Mesenteric fat pad (tissue), 1 donor: Measurements from ENCODE around the gene TBCD. TPM values are rescaled to one million over a fixed set of nuclear protein-coding genes. Genes with fewer than 3 reads are reported as not detected.

Experiments
- DNase-seq: peaks from one replicate; pipeline ENCODE4 v3.0.0-alpha.2; 2020; ENCODE audit warnings: low spot score
- total RNA-seq: library from RNA; stranded (reverse); fragmentation: NEBNext Ultra II Directional; extraction: Animal tissue kit (Norgen Biotek cat#: 25700); gene quantifications from one replicate; pipeline ENCODE4 v1.2.1, GENCODE V29; 2021
- donor health status: DM: yes; HTN: yes; CAD: no.

TBCD gene
- total RNA-seq, 1 donor from 2014 or later: 128 TPM

- no peak for DNase-seq
These were observed 147.2 kb downstream of the TBCD start for GRCh38 chr17:82898976-82899514.

DNA sequence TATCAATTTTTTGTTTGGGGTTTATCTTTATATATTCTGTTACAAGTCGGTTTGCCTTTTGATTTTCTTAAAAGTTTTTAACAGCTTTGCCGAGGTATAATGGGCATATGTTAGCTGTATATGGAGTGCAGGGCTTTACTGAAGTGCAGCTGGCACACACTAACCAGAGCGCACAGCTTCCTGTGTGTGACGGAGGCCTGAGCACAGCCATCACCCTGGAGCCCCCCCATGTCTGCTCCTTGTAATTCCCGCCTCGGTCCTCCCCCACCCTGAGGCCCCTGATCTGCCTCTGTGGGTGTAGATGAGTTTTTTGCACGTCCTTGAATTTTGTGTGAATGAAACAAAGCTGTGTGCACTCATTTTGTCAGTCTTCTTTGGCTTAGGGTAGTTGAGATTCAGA is 148.1 kb downstream of the TBCD start:
- DNase-seq: no peak

GRCh38 chr17:82900741-82901140 is 148.9 kb downstream of the TBCD start:
- no peak for DNase-seq

DNA sequence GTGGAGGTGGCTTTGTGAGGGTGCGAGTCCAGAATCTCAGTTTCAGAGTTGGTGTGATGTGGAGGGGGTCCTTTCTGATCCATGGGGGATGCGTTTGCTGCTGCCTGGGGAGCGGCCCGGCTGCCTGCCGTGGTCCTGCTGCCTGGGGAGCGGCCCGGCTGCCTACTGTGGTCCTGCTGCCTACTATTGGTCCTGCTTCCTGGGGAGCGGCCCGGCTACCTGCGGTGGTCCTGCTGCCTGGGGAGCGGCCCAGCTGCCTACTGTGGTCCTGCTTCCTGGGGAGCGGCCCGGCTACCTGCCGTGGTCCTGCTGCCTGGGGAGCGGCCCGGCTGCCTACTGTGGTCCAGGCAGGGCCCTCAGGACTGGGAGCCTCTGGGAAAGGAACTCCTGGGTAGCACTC is 149.5 kb downstream of the TBCD start:
- no peak for DNase-seq

- no peak for DNase-seq
These were observed 150.0 kb downstream of the TBCD start for GRCh38 chr17:82901856-82902255.

DNA sequence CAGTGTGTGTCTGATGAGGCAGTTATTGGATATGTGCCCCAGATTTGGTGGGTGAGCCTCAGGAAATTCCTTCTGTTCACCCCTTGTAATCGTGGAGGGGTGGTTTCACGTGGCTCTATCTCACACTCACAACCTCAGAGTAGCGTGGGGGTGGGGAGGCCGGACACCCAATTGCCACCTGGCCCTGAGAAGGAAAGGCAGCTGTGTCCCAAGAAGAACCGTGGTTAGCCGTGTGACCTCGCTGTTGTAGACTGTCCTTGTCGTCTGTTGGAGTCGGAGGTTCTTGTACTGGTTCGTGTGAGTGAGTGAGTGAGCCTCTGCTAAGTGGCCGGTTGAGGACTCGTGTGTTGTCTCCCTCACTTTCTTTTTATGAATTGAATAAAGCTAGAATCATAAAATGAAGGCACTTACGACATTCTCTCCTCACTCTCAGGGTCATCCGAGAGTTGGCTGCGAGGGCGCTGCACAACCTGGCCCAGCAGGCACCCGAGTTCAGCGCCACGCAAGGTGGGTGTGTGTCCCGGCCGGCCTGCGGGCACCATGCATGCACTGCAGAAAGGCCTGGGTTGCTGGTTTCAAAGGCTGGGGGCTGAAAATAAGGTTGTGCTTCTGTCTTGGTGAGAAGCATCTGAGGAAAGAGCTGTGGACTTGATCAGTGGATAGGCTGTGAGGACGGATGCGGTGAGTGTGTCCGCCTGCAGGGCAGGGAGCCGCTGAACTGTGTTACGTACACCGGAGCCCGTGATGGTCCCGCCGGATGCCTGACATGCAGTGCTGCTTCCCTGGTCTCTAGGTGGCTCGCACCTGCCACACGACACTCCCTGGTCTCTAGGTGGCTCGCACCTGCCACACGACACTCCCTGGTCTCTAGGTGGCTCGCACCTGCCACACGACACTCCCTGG is 151.4 kb downstream of the TBCD start:
- DNase-seq: no peak

GRCh38 chr17:82905130-82905529 is 153.3 kb downstream of the TBCD start:
- no peak for DNase-seq

GRCh38 chr17:82907797-82908542 is 156.1 kb downstream of the TBCD start:
- no peak for DNase-seq

- no peak for DNase-seq
These were observed 156.8 kb downstream of the TBCD start for GRCh38 chr17:82908543-82909160.

DNA sequence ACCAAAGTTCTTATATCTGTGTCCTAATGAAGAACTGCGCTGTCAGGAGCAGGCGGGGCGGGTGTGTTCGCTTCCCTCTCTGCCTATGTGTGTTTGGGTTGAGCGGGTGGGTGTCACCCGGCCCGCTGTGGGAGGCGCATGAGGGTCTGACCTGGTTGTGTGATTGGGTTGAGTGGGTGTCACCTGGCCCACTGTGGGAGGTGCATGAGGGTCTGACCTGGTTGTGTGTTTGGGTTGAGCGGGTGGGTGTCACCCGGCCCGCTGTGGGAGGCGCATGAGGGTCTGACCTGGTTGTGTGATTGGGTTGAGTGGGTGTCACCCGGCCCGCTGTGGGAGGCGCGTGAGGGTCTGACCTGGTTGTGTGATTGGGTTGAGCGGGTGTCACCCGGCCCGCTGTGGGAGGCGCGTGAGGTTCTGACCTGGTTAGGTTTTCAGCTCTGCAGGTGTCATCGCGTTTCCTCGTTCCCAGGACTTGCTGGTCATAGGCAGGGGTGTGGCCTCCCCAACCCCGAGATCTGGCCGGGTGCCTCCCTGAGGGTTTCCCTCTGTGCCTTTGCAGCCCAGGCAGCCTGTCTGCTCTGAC is 157.5 kb downstream of the TBCD start:
- DNase-seq: no peak

- DNase-seq: no peak
These were observed 158.2 kb downstream of the TBCD start for GRCh38 chr17:82910041-82910481.

DNA sequence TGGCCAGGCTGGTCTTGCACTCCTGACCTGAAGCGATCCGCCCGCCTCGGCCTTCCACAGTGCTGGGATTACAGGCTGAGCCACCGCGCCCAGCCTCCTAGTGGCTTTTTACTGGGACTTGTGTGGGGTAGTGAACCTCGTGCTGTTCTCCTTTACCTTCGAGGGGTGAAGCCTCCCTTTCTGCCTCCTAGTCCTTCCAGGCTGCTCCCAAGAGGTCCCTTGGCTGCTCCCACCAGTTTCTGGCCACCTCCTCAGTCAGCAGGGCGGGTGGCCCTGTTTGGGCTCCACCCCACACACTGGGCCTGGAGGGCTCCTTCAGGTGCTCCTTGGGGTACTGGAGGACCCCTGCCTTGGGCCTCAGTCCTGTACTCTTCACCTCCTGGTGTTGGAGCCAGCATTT is 158.9 kb downstream of the TBCD start:
- no peak for DNase-seq

- DNase-seq: no peak
These were observed 160.0 kb downstream of the TBCD start for GRCh38 chr17:82911822-82912221.

GRCh38 chr17:82912484-82913089 is 160.7 kb downstream of the TBCD start:
- no peak for DNase-seq

- no peak for DNase-seq
These were observed 161.6 kb downstream of the TBCD start for GRCh38 chr17:82913304-82914043.

- no peak for DNase-seq
These were observed 162.5 kb downstream of the TBCD start for GRCh38 chr17:82914375-82914774.

DNA sequence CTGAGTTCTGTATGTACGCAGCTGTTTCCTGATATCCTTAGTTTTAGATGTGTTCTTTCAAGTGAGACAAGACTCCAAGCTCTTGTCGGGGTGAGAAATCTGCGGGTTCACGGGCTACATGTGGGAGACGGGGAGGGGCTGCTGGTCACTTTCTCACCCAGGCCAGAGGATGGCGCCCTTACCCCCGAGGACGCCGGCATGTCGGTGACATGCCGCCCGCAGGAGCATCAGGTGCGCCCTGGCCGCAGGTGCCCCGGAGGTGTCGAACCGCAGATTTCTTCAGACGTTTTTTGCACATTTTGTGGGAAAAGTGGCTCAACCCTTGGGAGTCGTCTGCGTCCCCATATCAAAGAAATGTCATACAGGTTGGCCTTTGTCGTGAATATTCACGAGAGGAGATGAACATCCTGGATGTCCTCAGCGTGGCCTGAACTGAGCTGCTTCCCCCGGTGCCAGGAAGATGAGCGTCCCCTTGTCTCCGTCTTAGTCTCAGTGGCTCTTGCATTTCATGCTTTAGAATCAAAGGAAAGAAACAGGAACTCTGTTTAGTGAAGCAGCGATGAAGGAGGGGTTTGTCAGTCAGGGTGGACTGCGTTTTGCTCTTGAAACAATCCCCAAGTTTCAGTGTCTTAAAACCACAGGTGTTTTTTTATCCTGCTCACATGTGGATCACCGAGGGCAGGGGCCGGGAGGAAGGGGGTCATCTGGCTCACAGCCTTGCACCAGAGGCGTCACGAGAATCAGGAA is 163.3 kb downstream of the TBCD start:
- no peak for DNase-seq

- no peak for DNase-seq
These were observed 163.8 kb downstream of the TBCD start for GRCh38 chr17:82915757-82916027.

DNA sequence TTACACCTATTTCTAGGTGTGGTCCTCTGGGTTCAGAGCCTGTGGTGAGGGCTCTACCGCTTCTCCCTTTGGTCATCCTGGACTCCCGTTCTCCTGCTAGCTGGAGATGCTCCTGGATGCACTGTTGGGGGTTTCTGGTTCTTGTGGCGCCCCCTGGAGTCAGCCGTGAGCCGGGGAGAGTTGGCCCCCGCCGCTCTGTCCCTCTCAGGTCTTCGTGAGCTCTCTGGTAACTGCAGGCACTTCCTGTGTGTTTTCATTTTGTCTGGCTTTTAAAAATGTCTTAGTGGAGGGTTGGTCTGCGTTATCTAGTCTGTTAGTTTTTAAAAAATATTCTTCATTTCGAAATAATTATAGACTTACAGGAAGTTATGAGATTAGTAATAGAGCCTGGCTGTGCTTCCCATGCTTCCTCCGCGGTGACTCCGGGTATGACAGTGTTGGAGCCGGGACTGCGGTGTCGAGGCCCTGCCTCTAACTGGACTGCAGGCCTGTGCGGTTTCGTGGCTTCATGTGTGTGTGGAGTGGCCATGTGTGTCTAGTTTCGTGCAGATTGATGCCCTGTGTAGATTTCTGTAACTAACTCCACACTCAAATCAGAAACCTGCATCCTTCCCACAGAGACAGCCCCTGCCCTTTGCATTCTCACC is 166.0 kb downstream of the TBCD start:
- no peak for DNase-seq
